Thymus (tissue), 11 donors: ENCODE data around the gene STAC2. TPM values are rescaled to one million over a fixed set of nuclear protein-coding genes. Genes with fewer than 3 reads are reported as not detected.

Experiments used
- DNase-seq, 9 donors: peaks; one replicate each; pipeline ENCODE4 v3.0.0-alpha.2; 2013; ENCODE audit warnings: low spot score in 9 of 9, low read depth in 6 of 9, missing footprints in 1 of 9
- H3K27ac ChIP-seq, 2 donors: one replicate each; pipeline ENCODE4 v1.5.1; 2013; ENCODE audit warnings: control low read depth in 1 of 2, low read depth in 1 of 2, low read length in 1 of 2, mild to moderate bottlenecking in 1 of 2, moderate library complexity in 1 of 2
- H3K27me3 ChIP-seq, 2 donors: one replicate each; pipeline ENCODE4 v1.5.1; 2013; ENCODE audit warnings: low read length in 1 of 2; ENCODE audit not compliant: control insufficient read depth in 2 of 2, insufficient read depth in 1 of 2
- H3K36me3 ChIP-seq, 2 donors: one replicate each; pipeline ENCODE4 v1.5.1; 2013; ENCODE audit warnings: low read length in 1 of 2, mild to moderate bottlenecking in 1 of 2, moderate library complexity in 1 of 2; ENCODE audit not compliant: control insufficient read depth in 2 of 2, insufficient read depth in 2 of 2
- H3K4me1 ChIP-seq, 2 donors: one replicate each; pipeline ENCODE4 v1.5.1; 2013; ENCODE audit warnings: low read length in 2 of 2; ENCODE audit not compliant: control insufficient read depth in 2 of 2, insufficient read depth in 2 of 2
- H3K4me3 ChIP-seq, 2 donors: one replicate each; pipeline ENCODE4 v1.5.1; 2013; ENCODE audit warnings: low read length in 2 of 2, control low read depth in 1 of 2, mild to moderate bottlenecking in 1 of 2
- H3K9me3 ChIP-seq, 2 donors: one replicate each; pipeline ENCODE4 v1.5.1; 2013; ENCODE audit warnings: low read length in 1 of 2, mild to moderate bottlenecking in 1 of 2; ENCODE audit not compliant: control insufficient read depth in 2 of 2, insufficient read depth in 1 of 2
- WGBS: extraction: QIAGEN DNeasy Blood & Tissue Kit; methylation state at CpG from one replicate; pipeline ENCODE4 v1.1.7; 2013; 5-methylcytosine and 5-hydroxymethylcytosine counted together
- polyA plus RNA-seq: library from polyadenylated mRNA; stranded (reverse); fragments of 200-250 nt; gene quantifications from one replicate; pipeline ENCODE4 v1.2.3, GENCODE V29; 2013
- total RNA-seq: library from RNA; stranded (reverse); fragments of 120-200 nt; gene quantifications from one replicate; pipeline ENCODE4 v1.2.4, GENCODE V29; 2013
- donor health status: healthy.

STAC2 gene
- total and polyA plus RNA-seq, 2 donors: under 0.01 to 1.6 TPM

DNA sequence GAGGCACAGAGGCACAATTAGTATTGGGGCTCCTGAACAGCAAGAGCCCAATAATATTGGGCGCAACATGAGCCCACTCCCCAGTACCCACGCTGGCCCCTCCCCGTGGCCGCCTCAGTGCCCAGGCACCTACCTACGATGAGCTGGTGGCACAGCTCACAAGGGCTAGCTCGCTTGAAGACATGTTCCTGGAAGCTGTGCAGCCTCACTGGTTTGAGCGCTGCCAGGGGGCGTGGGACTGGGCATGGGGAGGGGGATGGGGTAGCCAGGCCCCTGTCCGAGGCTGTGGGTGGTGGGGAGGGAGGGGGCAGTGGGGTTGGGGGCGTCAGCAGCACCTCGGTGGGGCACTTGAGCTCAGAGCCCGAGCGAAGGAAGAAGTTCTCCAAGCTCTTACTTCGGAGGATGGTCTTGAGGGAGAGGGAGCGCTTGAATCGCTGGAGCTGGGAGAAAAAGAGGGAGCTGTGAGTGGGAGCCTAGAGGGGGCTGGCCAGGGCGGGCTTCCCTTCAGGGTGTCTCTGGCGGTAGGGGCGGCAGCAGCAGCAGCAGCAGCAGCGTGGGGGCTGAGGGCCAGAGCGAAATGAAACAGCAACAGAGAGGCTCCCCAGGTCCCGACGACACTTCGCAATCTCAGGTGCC is 7.9 kb downstream of the STAC2 start:
- peaks cover 7 to 85% of the 10 kb centered on the region in 2 donors for H3K27me3 ChIP-seq
- peaks cover 0 to 4% of the 10 kb centered on the region in 2 donors for H3K4me1 ChIP-seq
- H3K9me3 ChIP-seq: no peaks in the 10 kb centered on the region
- H3K36me3 ChIP-seq: no peaks in the 10 kb centered on the region
- no peak overlapping the region for H3K4me3 ChIP-seq
- DNase-seq: no peak
- WGBS: 32% methylated on average over 24 of the region's 24 CpGs
- no peak overlapping the region for H3K27ac ChIP-seq

DNA sequence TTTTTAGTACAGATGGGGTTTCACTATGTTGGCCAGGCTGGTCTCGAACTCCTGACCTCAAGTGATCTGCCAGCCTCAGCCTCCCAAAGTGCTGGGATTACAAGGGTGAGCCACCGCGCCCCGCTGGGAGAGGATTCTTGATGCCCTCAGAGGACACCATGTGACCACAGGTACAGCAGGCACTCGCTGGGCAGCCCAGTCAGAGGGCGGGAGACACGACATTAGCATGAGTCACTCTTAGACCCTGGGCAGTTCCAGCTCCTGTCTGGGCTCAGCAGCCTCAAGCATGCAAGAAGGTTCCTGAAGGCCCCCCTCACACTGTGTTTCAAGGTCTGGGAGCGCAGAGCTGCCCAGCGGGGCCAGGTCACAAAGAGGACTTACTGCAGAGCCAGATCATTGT is 11.9 kb downstream of the STAC2 start:
- no peak for DNase-seq
- Histone ChIP-seq H3K27ac (no peak overlapping the region), H3K27me3 (peaks cover 3 to 90% of the 10 kb centered on the region in 2 donors), H3K4me3 (no peak overlapping the region), H3K9me3 (no peaks in the 10 kb centered on the region), H3K36me3 (no peaks in the 10 kb centered on the region), H3K4me1 (peaks cover 16 to 18% of the 10 kb centered on the region in 2 donors)
- WGBS: 92% methylated on average over 9 of the region's 9 CpGs

DNA sequence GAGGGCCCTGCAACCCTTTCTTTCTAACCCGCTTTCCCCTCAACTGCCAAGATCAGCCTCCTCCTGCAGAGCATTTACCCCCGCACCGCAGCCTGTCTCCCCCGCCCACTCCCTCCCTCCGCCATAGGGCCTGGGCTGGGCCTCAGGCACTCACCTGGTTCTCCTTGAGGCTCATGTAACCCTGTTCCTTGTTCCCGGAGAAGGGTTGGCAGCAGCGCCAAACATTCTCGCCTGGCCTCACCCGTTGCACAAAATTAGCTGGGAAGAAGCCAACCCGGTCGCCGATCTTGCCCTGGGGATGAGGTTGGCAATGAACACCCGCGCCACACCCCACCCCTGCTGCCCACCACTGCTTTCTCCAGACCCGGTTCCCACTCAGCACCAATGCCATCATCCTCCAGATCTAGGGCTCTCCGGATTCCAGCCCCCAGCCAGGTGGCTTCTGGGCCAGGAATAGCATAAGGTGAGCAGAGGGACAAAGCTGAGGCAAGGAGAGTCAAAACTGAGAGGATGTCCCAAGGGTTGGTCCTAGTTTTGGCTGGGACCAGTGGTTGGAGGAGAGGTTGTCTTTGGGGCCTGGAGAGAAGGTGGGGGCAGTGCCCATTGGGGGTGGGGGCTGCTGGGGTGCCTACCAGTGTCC is 12.8 kb downstream of the STAC2 start:
- WGBS: 91% methylated on average over 16 of the region's 16 CpGs
- Histone ChIP-seq H3K36me3 (no peaks in the 10 kb centered on the region), H3K4me1 (peaks cover 22 to 24% of the 10 kb centered on the region in 2 donors), H3K4me3 (no peak overlapping the region), H3K27ac (no peak overlapping the region), H3K9me3 (peaks cover 0 to 8% of the 10 kb centered on the region in 2 donors), H3K27me3 (peaks cover 3 to 82% of the 10 kb centered on the region in 2 donors)
- no peak for DNase-seq

DNA sequence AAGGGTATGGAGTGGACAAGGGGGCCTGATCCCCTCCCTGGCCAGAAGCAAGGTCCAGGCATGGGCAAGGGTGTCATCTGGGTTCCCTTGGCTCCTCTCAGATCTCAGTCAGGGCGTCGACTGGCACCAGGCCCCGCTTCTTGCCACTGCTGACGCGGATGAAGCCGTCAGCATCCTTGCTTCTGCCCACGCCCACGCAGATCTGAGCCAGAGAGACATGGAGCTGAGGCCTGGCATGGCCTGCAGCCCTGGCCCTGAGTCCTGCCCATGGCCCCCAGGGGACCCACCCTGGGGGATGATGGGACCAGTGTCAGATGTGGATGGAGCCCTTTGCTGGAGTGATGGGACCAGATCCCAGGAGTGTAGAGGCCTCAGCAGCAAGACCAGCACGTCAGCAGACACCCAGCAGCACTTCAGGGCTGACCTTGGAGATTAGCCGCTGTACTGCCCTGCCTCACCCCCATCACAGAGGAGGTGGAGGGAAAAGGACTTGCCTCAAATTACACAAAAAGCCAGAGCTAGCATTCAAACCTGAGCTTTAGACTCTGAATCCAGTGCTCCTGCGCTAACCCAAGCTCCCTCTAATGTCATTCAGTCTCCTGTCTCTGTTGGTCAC is 13.4 kb downstream of the STAC2 start:
- no peaks in the 10 kb centered on the region for H3K36me3 ChIP-seq
- peaks cover 0 to 8% of the 10 kb centered on the region in 2 donors for H3K9me3 ChIP-seq
- no peak overlapping the region for H3K27ac ChIP-seq
- H3K4me1 ChIP-seq: peaks cover 26 to 30% of the 10 kb centered on the region in 2 donors
- no peak for DNase-seq
- WGBS: 93% methylated on average over 11 of the region's 11 CpGs
- H3K27me3 ChIP-seq: peaks cover 3 to 76% of the 10 kb centered on the region in 2 donors
- H3K4me3 ChIP-seq: no peak overlapping the region

GRCh38 chr17:39210093-39210434 is 15.7 kb downstream of the STAC2 start:
- peak overlapping the region in 1 of 2 donors; percentile 31 for H3K27ac ChIP-seq
- no peak for DNase-seq
- peaks cover 28 to 36% of the 10 kb centered on the region in 2 donors for H3K4me1 ChIP-seq
- H3K36me3 ChIP-seq: peaks cover 4 to 5% of the 10 kb centered on the region in 2 donors
- peak overlapping the region in 1 of 2 donors; percentile 43 for H3K4me3 ChIP-seq
- 10% methylated on average over 22 of the region's 22 CpGs for WGBS
- peaks cover 3 to 57% of the 10 kb centered on the region in 2 donors for H3K27me3 ChIP-seq
- H3K9me3 ChIP-seq: peaks cover 0 to 8% of the 10 kb centered on the region in 2 donors

DNA sequence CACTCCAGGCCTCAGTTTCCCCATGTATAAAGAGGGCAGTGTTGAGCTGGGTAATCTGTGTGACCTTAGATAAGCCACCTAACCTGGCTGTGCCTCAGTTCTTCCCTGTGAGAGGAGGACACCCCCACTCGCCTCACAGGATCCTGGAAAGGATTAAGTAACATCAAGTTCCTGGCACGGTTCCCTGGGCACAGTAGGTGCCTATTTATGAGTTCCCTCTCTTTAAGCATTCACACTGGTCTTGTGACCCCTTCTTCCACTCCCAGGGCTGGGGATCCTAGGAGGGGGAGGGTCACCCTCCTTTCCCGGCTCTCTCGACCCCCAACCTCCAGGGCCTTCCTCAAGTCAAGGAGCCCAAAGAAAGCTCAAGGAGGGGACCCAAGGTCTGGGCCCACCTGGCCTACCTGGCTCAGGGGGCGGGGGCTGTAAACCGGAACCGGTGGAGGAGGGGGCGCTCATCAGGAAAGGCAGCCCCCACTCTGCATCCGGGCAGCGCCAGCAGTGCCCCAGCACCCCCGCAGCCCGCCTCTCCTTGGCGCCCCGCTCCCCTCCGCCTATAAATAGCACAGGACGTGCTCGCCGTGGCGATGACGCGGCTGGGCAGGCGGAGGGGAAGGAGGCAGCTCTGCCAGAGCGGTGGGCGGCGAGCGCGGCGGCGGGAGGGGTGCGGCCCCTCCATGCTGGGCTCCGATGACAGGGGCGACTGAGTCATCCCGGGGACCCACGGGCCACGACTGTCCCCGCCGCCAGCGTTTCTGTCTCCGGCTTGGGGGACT is 16.2 kb downstream of the STAC2 start:
- 3% methylated on average over 39 of the region's 39 CpGs for WGBS
- peaks cover 28 to 36% of the 10 kb centered on the region in 2 donors for H3K4me1 ChIP-seq
- H3K27me3 ChIP-seq: peaks cover 3 to 51% of the 10 kb centered on the region in 2 donors
- peaks cover 0 to 8% of the 10 kb centered on the region in 2 donors for H3K9me3 ChIP-seq
- H3K27ac ChIP-seq: peak overlapping the region; percentile 50 to 58
- peak in 4 of 9 donors; percentile 55 to 77 (median 66) for DNase-seq
- peak overlapping the region in 1 of 2 donors; percentile 43 for H3K4me3 ChIP-seq
- peaks cover 9 to 10% of the 10 kb centered on the region in 2 donors for H3K36me3 ChIP-seq

- Histone ChIP-seq H3K4me3 (no peak overlapping the region), H3K9me3 (peaks cover 0 to 8% of the 10 kb centered on the region in 2 donors), H3K4me1 (peaks cover 28 to 36% of the 10 kb centered on the region in 2 donors), H3K27ac (peak overlapping the region; percentile 50 to 58), H3K27me3 (peaks cover 3 to 45% of the 10 kb centered on the region in 2 donors), H3K36me3 (peaks cover 16% of the 10 kb centered on the region in 2 donors)
- 45% methylated on average over 8 of the region's 8 CpGs for WGBS
- DNase-seq: peak in 5 of 9 donors; percentile 43 to 77 (median 70)
These were observed 16.9 kb downstream of the STAC2 start for GRCh38 chr17:39208893-39209292.

GRCh38 chr17:39208136-39208535 is 17.6 kb downstream of the STAC2 start:
- Histone ChIP-seq H3K4me1 (peaks cover 28 to 36% of the 10 kb centered on the region in 2 donors), H3K9me3 (peaks cover 0 to 8% of the 10 kb centered on the region in 2 donors), H3K4me3 (no peak overlapping the region), H3K27ac (peak overlapping the region; percentile 38 to 51), H3K27me3 (peaks cover 3 to 40% of the 10 kb centered on the region in 2 donors), H3K36me3 (peaks cover 23 to 24% of the 10 kb centered on the region in 2 donors)
- 61% methylated on average over 7 of the region's 7 CpGs for WGBS
- DNase-seq: peak in 1 of 9 donors; percentile 44
